OCI-LY7 (cell line): ENCODE data around the gene RBM19. TPM values are rescaled to one million over a fixed set of nuclear protein-coding genes. Genes with fewer than 3 reads are reported as not detected.

ENCODE experiments used
- BruUV-seq: library from RNA; stranded (reverse); fragments of 400-500 nt; replicated peaks from 2 replicates; lab custom pipeline; 2021; lab: Mats Ljungman, UMichigan
- CTCF ChIA-PET: fragments of 300-600 bp; sonication (Branson Sonifier 250); formaldehyde crosslinking; loops from one replicate; lab custom pipeline; 2022; ENCODE audit warnings: antibody characterized with exemption; ENCODE audit not compliant: unreplicated experiment; lab: Charles Lee
- POLR2A ChIA-PET: fragments of 300-600 bp; sonication (Branson Sonifier 250); formaldehyde crosslinking; loops from one replicate; lab custom pipeline; 2022; ENCODE audit warnings: antibody characterized with exemption; lab: Charles Lee
- DNase-seq: peaks from one replicate; pipeline ENCODE4 v3.0.0-alpha.2; 2015; ENCODE audit warnings: low spot score
- H2AFZ ChIP-seq: fragments of 200-600 bp; sonication (generic), shearing (Covaris generic); 2 replicates; pipeline ENCODE4 v1.6.1; 2014; ENCODE audit warnings: mild to moderate bottlenecking, antibody characterized with exemption, low read length, moderate library complexity
- H3K27ac ChIP-seq: fragments of 200-600 bp; sonication (generic); 2 replicates; pipeline ENCODE4 v1.5.1; 2014; ENCODE audit warnings: mixed run types, low read depth, mild to moderate bottlenecking, moderate library complexity, low read length, inconsistent platforms; ENCODE audit not compliant: poor library complexity, severe bottlenecking
- H3K36me3 ChIP-seq: fragments of 200-600 bp; sonication (generic); 2 replicates; pipeline ENCODE4 v1.6.1; 2014; ENCODE audit warnings: mild to moderate bottlenecking, antibody characterized with exemption, low read length, moderate library complexity, mixed read lengths; ENCODE audit not compliant: insufficient read depth
- H3K4me1 ChIP-seq: fragments of 200-600 bp; sonication (generic); 2 replicates; pipeline ENCODE4 v1.5.1; 2014; ENCODE audit warnings: mild to moderate bottlenecking, low read length; ENCODE audit not compliant: insufficient read depth, poor library complexity, severe bottlenecking
- H3K4me2 ChIP-seq: fragments of 200-600 bp; sonication (generic); 2 replicates; pipeline ENCODE4 v1.6.1; 2014; ENCODE audit warnings: mild to moderate bottlenecking, low read length
- H3K4me3 ChIP-seq: fragments of 200-600 bp; sonication (generic); 2 replicates; pipeline ENCODE4 v1.5.1; 2014; ENCODE audit warnings: mild to moderate bottlenecking, low read depth, low read length; ENCODE audit not compliant: poor library complexity, severe bottlenecking
- H3K79me2 ChIP-seq: fragments of 200-600 bp; sonication (generic); 2 replicates; pipeline ENCODE4 v1.6.1; 2016; ENCODE audit warnings: low read depth, mild to moderate bottlenecking, low read length, moderate library complexity, mixed read lengths; ENCODE audit not compliant: insufficient read depth
- H3K9me2 ChIP-seq: fragments of 200-600 bp; sonication (generic); 2 replicates; pipeline ENCODE4 v1.6.1; 2016; ENCODE audit warnings: mild to moderate bottlenecking, low read length, mixed read lengths; ENCODE audit not compliant: insufficient read depth
- H3K9me3 ChIP-seq: fragments of 200-600 bp; sonication (generic); 2 replicates; pipeline ENCODE4 v1.6.1; 2014; ENCODE audit warnings: mild to moderate bottlenecking, mixed run types, low read length, mixed read lengths
- H4K20me1 ChIP-seq: fragments of 200-600 bp; sonication (generic); 2 replicates; pipeline ENCODE4 v1.6.1; 2014; ENCODE audit warnings: mild to moderate bottlenecking, antibody characterized with exemption, low read length, moderate library complexity, mixed read lengths; ENCODE audit not compliant: insufficient read depth
- CTCF ChIP-seq: fragments of 200-600 bp; sonication (generic); conservative IDR thresholded peaks from 2 replicates; pipeline ENCODE4 v1.5.1; 2014; ENCODE audit warnings: mild to moderate bottlenecking, antibody characterized with exemption, low read length, moderate library complexity, mixed read lengths
- EZH2phosphoT487 ChIP-seq: fragments of 200-600 bp; sonication (generic); IDR thresholded peaks from 2 replicates; pipeline ENCODE4 v1.6.1; 2018; ENCODE audit warnings: low read depth, borderline replicate concordance, mild to moderate bottlenecking, mixed run types, antibody characterized with exemption, low read length, moderate library complexity, mixed read lengths
- intact Hi-C: fragments of 100-400 bp; cut with micrococcal nuclease; formaldehyde crosslinking; loops from one replicate; pipeline ENCODE4 v1.10.0; 2022; ENCODE audit not compliant: unreplicated experiment
- total RNA-seq, 2 experiments: library from RNA; depleted of rRNA in 1 of 2; stranded (reverse); fragments of >200 nt in 1 of 2; shearing (Covaris generic) in 1 of 2; gene quantifications; 2 replicates each; pipeline ENCODE4 v1.2.3, GENCODE V29; 2014 to 2022

The RBM19 gene
- total RNA-seq, 2 experiments from 2014 or later: 37.8 to 46.2 TPM

- Histone ChIP-seq H3K36me3 (no peaks in the 10 kb centered on the region), H4K20me1 (no peaks in the 10 kb centered on the region), H3K4me1 (no peaks in the 10 kb centered on the region), H3K9me3 (no peaks in the 10 kb centered on the region), H3K9me2 (no peaks in the 10 kb centered on the region), H3K4me3 (no peak overlapping the region), H3K79me2 (no peaks in the 10 kb centered on the region), H2AFZ (no peak overlapping the region), H3K4me2 (no peak overlapping the region), H3K27ac (no peak overlapping the region)
- TF ChIP-seq EZH2phosphoT487 (no peak), CTCF (no peak)
- CTCF ChIA-PET: no interaction called here
- POLR2A ChIA-PET: no interaction called here
- DNase-seq: no peak
- intact Hi-C loops: no loop called here
- no TSS peak for BruUV-seq
Measured at GRCh38 chr12:113987261-113988063, 21.3 kb upstream of the RBM19 start.

GRCh38 chr12:113984464-113984863 lies 18.3 kb upstream of the RBM19 start:
- H3K27ac ChIP-seq: no peak overlapping the region
- intact Hi-C loops: no loop called here
- CTCF ChIA-PET: no interaction called here

More at GRCh38 chr12:113984464-113984863, 18.3 kb upstream of the RBM19 start:
- no peaks in the 10 kb centered on the region for H3K36me3 ChIP-seq
- no peaks in the 10 kb centered on the region for H3K9me2 ChIP-seq
- H3K4me2 ChIP-seq: no peak overlapping the region
- H3K4me1 ChIP-seq: no peaks in the 10 kb centered on the region
- DNase-seq: no peak
- no peaks in the 10 kb centered on the region for H3K79me2 ChIP-seq
- POLR2A ChIA-PET: no interaction called here
- H4K20me1 ChIP-seq: no peaks in the 10 kb centered on the region
- no peaks in the 10 kb centered on the region for H3K9me3 ChIP-seq
- no TSS peak for BruUV-seq
- H3K4me3 ChIP-seq: no peak overlapping the region
- H2AFZ ChIP-seq: no peak overlapping the region
- TF ChIP-seq EZH2phosphoT487 (no peak), CTCF (no peak)
